Fibroblast of skin of right quadriceps (primary cell): Measurements from ENCODE around the gene LGI2.
"Not testable (repeated sequence)": the region's sequence is repeated elsewhere in the genome, so short reads cannot be mapped to it uniquely, and the experiment has no call there.

Experiments
- DNase-seq: peaks from one replicate; pipeline ENCODE4 v3.0.0-alpha.2; 2013

LGI2 gene, protein sequence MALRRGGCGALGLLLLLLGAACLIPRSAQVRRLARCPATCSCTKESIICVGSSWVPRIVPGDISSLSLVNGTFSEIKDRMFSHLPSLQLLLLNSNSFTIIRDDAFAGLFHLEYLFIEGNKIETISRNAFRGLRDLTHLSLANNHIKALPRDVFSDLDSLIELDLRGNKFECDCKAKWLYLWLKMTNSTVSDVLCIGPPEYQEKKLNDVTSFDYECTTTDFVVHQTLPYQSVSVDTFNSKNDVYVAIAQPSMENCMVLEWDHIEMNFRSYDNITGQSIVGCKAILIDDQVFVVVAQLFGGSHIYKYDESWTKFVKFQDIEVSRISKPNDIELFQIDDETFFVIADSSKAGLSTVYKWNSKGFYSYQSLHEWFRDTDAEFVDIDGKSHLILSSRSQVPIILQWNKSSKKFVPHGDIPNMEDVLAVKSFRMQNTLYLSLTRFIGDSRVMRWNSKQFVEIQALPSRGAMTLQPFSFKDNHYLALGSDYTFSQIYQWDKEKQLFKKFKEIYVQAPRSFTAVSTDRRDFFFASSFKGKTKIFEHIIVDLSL

DNA sequence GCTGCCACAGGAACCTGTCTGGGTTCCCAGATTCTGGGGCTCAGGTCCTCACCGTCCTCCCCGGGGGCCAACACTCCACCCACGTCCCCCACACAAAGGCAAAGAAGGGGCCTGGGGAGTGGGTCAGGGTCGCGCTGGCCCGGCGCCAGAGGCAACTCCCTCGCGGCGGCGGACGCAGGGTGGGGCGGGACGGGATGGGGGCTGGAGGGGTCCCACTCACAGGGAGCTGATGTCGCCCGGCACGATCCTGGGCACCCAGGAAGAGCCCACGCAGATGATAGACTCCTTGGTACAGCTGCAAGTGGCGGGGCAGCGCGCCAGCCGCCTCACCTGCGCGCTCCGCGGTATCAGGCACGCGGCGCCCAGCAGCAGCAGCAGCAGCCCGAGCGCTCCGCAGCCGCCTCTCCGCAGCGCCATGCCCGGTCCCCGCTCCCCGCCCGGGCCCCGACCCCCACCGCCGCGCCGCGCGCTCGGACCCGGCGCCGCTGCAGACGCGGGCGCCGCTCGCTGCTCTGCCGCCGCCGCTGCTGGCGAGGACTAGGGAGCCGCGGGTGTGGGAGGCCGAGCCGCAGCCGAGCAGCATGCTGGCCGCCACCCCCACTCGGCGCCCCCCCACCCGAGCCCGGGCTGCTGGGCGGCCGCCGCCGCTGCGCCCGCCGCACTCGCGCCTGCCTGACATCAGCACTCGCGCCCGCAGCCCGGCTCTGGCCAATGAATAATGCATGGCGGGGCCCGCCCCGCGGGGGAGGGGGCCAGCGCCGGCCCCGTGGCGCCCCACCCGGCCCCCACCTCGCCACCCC lies at the start of gene LGI2:
Gene LGI2, minus strand, starts transcription at position 670 of the 800 bp plus-strand sequence. Its CDS starts 253 bp downstream, at position 417.
- peak; percentile 11 for DNase-seq

DNA sequence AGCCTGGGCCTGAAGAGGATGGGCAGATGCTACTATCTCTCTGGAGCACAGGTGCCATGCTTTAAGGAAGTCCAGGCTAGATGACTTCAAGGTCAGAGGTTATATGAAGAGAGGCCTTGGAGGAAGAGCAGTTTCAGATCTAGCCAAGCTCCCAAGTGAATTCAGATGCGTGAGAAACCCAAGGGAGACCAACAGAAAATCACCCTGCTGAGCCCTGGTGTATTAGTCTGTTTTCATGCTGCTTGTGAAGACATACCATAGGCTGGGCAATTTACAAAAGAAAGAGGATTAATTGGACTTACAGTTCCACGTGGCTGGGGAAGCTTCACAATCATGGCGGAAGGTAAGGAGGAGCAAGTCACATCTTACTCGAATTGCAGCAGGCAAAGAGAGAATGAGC lies 47.8 kb upstream of the LGI2 start:
- DNase-seq: no peak

DNA sequence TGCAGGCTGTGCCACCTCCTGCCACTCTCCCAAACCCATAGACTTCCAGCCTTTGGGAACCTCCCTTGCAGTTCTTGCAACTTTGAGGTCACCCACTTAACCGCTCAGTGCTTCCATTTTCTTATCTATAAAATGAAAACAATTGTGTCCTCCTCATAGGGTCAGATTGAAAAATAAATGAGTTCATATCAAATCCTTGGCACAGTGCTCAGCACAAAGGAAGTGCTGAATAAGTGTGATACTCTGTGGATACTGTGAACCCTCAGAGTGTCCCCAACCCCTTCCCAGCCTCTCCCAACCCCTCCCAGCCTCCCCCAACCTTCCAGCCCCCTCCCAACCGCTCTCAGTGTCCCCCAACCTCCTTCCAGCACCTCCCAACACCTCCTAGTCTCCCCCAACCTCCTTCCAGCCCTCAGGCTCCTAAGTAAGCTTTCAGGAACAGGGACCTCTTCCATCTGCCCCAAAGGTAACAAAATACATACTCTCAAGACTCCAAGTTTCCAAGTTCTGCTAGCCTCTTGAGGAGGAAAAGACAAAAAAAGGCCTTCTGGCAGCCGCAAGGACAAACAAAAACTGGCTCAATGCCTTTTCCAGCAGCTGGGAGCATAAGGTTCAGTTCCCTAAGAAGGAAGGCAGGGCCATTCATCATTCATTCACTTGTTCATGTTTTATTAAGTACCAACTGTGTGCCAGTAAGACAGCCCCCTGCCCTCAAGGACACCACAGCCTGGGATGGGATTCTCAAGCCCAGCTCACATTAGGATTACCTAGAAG lies 46.1 kb upstream of the LGI2 start:
- DNase-seq: no peak

DNA sequence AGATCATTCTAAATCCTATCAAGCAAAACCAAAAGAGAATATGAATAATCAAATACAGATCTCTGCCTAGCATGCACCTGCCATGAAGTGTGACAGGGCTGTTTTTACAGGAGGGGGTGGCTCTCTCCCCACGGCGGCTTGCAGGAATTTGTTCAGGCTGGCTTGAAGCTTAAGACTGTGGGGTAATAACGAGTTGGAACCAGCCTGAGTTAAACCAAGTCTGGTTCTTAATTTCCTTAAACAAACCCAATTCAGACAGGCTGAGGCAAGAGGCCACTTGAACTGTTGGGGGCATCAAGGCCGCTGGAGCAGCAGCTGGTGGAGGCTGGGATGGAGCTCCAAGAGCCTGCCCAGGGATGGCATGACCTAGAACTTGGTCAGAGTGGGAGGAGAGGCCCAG lies 45.1 kb upstream of the LGI2 start:
- DNase-seq: no peak

DNA sequence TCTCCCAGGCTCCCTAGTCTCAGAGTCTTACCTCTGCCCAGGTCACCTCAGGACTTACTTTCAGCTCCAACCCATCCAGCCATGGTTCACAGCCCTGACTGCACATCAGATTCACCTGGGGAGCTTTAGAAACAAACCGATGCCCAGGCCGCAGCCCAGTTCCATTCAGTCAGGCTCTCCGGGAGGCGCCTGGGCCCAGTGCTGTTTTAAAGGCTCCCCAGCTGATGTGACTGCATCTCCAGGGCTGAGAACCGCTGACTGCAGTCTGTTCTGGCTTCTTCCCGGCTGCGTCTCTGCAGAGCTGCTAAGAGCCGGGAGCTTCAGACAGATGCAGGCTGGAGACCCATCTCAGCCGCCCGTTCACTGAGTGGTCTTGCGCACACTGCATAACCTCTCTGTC lies 44.4 kb upstream of the LGI2 start:
- DNase-seq: no peak

DNA sequence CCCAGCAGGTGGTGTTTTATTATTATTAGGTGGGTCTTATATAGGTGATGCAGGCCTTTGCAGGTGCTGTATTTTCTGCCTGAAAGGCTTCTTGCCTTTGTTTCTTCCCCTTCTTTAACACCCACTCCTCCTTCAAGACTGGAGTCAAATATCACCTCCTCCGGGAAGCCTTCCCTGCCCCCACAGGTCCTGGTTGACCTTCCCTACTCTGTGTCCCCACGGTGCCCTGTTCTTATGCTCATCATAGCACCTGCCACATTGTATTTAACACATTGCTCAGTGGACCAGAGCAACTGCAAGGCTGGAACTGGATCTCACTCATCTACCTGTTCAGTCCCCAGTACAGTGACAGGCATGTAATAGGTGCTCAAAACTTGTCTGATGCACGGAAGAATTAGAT lies 39.8 kb upstream of the LGI2 start:
- no peak for DNase-seq

DNA sequence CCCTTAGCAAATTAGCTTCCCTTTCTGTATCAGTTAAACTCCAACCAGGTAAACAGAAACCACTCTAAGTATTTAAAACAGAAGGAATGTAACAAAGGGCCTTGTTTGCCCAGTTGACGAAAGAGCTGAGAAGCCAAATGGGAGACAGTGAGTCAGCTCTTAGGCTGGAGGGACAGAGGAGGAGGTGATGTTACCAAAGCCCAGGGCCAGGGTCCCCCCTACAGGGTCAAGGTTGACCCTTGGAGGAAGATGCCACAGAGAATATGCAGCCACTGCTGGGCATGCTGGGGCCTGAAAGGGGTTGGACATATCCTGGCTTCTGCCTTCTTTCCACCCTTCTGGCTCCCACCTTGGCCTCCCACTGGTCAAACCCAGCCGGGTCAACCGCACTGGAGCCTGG lies 38.3 kb upstream of the LGI2 start:
- no peak for DNase-seq

DNA sequence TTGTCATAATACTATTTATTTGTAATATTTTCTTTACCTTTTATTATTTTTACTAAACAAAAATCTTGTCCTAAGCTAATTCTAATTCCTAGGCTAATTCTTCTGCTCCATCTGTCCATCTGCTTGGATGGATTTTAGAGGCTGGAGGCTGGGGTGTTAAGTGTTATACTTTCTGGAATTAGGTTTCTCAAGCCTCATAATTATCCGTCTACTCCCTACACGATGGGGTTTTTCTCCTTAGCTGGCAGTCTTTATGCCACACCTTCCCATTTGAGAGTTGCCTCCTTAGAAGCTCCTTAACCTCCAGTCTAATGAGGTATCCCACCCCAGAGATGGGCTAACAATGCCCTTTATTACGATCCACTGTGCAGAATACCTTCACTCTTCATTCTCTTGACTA lies 37.6 kb upstream of the LGI2 start:
- DNase-seq: no peak

DNA sequence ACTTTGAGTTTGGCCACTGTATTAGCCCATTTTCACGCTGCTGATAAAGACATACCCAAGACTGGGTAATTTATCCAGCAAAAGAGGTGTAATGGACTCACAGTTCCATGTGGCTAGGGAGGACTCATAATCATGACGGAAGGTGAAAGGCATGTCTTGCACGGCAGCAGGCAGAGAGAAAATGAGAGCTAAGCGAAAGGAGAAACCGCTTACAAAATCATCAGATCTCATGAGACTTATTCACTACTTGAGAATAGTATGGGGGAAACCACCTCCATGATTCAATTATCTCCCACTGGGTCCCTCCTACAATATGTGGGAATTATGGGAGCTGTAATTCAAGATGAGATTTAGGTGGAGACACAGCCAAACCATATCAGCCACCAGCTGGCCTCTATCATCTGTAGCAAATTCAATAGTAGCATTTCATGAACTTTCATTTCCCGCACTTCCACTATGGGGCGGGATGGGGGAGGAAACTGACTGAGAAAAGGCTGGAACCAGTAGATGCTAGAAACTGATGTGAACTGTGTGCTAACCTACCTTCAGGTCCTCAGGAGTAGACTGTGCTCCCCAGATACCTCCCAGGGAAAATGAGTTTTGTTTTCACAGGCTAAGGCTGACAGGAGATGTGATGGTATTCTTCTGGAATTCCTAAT lies 35.3 kb upstream of the LGI2 start:
- DNase-seq: no peak

DNA sequence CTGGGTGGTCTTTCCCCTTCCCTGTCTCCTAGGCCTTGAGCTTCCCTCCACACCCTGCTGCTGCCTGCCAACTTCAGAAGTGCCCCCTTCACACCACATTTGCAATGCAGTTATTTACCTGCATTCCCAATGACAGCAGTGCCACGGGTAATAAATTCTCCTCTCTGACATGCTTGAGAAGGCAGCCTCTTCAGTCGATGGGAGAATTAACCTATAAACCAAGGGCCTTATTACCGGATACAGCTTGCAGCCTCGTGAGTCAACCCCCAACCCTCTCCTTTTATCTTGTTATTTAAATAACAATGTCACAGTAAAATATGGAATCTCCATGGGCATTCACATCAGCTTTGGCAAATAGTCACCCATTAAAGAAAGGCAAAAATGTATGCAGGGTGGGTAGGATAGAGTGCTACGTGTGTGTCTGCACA lies 34.7 kb upstream of the LGI2 start:
- no peak for DNase-seq

DNA sequence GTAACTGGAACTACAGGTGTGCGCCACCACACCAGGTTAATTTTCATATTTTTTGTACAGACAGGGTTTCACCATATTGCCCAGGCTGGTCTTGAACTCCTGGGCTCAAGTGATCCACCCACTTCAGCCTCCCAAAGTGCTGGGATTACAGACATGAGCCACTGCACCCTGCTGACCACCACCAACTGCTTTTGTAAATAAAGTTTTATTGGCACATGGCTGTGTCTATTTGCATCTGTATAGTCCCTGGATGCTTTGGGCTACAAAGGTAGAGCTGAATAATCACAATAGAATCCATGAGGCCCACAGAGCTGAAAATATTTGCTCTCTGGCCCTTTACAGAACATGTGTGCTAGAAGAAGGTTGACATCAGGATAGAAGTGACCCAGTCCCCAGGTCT lies 33.7 kb upstream of the LGI2 start:
- not testable (repeated sequence) for DNase-seq

DNA sequence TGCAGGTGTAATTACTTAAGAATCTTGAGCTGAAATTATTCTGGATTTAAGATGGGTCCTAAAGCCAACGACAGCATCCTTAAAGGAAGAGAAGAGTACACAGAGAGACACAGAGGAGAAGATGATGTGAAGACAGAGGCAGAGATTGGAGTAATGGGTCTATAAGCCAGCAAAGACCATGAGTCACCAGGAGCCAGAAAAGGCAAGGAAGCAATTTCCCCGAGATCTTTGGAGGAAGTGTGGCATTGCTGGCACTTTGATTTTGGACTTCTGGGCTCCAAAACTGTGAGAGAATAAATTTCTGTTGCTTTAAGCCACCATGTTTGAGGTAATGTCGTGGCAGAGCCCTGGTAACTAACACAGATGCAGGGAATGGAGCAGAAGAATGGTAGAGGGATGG lies 32.4 kb upstream of the LGI2 start:
- DNase-seq: no peak

DNA sequence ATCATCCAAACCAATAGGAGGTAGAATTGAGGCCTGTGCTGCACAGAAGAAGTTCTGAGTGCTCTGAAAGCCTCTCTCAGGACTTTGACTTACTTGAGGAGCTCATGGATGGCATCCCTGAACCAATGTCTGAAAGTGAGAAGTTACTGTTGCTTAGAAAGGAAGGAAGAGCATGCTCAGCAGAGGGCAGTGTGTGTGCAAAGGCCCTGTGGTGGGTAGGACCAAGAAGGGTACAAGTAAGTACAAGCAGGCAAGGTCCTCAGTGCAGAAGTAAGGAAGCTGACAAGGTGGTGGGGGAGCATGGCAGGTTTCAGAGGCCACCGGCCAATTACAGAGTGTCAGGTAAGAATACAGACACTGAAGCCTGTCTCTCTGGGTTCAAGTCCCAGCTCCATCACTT lies 31.4 kb upstream of the LGI2 start:
- no peak for DNase-seq

DNA sequence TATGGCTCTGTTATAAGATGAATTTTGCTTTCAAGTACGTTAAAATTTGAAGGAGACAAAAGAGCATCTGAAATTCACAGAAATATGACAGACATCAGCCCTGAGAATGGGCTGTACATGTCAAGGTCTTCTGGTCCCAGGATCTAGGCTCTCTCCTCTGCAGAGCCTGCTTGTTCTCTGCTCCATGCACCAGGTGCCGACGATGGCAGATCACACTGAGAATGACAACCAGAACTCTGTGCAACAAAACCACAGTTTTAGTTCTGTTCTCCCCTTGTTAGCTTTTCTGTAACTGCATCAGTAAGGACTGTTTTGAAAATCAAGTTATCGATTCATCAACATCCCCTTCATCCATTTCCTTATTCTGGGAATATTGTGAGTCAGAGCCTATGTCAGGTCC lies 30.9 kb upstream of the LGI2 start:
- no peak for DNase-seq

DNA sequence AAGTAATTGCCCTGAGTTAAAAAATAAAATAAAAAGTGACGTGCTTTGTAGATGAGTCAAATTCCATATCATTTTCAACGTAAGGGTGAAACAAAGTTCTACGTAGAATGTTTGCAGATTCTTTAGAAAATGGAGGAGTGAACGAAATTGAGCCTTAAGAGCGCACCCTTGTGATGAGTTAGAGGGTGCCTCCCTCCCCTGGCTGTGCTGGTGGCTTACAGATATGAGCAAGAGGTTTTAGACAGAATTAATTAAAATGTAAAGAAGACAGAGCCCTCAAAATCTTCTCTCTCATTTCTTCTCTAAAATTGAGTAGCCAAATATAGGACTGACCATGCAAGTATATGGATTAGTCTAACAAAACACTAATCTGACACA lies 30.2 kb upstream of the LGI2 start:
- DNase-seq: no peak

DNA sequence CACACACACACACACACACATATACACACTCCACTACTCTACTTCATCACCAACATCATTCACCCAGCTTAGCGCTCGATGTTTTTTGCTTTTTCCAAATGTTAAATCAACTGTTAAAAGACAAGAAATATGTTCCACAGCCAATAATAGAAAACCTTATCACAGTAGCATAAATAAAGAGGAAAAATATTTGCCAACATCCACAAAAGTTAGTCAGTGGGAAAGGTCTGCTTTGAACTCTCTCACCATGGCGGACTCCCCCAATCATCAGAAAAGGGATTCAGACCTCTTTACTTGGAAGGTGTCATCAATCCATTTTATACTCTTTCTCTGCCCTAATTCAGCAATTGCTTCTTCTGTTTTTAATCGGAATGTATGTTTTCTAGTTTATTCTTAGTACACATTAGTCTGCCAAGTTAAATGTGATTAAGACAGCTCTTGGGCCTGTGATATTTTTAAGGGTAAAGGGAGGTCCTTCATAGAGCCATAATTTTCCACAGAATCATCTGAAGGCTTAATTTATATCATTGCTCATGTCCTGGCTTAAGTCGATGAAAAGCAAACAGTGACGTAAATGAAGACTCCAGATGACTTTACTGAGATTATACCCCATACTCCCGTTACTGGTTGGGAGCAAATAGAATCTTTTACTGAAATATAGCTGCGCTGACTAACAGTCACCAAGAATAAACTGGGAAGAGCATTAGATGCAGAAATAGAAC lies 29.7 kb upstream of the LGI2 start:
- DNase-seq: no peak

DNA sequence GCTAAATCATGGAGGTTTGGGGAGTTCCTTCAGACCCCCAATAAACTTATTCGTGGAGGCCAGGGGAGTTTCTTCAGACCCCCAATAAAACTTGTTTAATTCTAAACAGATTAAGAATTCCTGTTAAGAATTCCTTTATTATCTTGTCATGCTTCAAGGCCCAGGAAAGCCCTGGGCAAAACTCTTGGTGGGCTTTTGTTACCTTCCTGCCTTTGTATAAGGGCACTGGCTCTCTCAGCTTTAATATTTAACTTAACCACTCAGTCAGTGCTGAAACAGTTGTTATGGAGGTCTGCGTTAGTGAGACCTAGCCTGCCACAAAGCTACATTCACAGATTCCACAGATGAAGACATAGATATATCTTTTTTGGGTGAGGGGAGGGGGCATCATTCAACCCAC lies 29.0 kb upstream of the LGI2 start:
- no peak for DNase-seq

DNA sequence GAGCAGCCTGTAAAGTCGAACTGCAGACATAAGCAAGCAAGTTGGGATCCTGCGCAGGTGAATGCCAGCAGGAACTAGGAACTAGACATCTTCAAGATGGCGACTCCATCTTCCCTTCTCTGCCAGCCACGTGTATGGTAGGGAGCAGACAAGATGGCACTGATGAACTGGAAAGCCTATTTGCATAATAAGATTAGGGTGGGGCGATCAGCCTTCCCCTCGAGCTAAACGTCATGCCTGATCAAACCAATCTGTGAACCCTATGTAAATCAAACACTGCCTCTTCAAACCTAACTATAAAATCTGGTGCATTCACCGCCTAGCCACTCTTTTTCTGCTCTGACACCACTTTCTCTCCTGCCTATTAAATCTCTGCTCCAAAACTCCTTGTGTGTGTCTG lies 28.1 kb upstream of the LGI2 start:
- no peak for DNase-seq

DNA sequence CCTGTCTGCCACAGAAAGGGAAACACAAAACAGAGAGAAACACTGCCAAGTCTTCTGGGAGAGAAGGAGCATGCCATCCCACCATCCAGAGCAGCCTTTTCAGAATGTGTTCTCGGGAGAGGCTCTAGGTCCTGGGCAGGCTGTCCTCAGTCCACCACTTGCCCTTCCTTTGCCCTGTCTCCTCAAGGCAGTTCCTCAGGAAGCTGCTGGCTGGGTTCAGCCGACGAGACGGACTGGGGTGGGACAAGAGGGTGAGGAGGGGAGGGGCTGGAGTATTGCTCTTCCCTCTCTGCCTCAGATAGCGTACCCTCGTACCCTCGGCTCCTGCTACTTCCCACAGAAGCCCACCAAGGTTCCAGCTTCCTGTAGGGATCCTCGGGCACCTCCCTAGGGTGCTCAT lies 26.6 kb upstream of the LGI2 start:
- DNase-seq: no peak

DNA sequence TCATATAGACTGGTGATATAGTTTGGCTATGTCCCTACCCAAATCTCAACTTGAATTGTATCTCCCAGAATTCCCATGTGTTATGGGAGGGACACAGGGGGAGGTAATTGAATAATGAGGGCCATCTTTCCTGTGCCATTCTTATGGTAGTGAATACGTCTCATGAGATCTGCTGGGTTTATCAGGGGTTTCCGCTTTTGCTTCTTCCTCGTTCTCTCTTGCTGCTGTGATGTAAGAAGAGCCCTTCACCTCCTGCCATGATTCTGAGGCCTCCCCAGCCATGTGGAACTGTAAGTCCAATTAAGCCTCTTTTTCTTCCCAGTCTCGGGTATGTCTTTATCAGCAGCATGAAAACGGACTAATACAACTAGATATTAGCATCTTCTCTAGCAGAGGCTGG lies 21.3 kb upstream of the LGI2 start:
- not testable (repeated sequence) for DNase-seq

DNA sequence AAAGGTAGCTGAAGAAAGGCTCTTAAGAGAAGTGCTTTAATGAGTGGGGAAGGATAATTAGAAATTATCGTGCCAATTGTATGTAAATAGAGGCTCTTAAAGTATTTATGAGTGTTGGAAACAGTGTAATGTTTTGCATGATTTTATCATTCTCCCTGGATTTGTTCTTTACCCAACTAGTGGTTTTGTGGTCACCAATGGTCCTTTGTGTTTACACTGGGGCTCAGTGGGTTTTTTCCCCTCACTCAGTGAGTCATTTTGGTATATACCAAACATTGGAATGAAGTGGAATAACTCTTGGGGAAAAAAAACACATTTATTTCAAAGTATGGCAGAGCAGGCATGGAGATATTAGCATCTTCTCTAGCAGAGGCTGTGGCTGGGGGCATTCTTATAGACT lies 20.8 kb upstream of the LGI2 start:
- DNase-seq: peak; percentile 6
